ENCODE data around the gene AK5.

GRCh38 chr1:77350012-77350770 lies 68.4 kb downstream of the AK5 start:
- no peak for TF ChIP-seq EZH2 (IDR thresholded peaks at IDR 0.05; ENCODE audit: borderline replicate concordance, insufficient read depth, low read depth, low read length, poor library complexity, severe bottlenecking)
- TF ChIP-seq CTCF (IDR thresholded peaks at IDR 0.05): no peak

Measured in B cell (primary cell).